GM10847 (cell line): ENCODE data around the gene RASGRP1.

ENCODE experiments used
- POLR2A ChIP-seq: IDR thresholded peaks from 2 replicates; pipeline ENCODE4 v1.6.1; 2011; ENCODE audit not compliant: insufficient read length; ENCODE audit errors: extremely low read depth

The RASGRP1 gene

GRCh38 chr15:38471974-38472373 is 92.6 kb downstream of the RASGRP1 start:
- TF ChIP-seq POLR2A = no peak

GRCh38 chr15:38470816-38471215 is 93.8 kb downstream of the RASGRP1 start:
- no peak for TF ChIP-seq POLR2A

- no peak for TF ChIP-seq POLR2A
Observed at GRCh38 chr15:38464675-38465074, 99.9 kb downstream of the RASGRP1 start.

- no peak for TF ChIP-seq POLR2A
Observed at GRCh38 chr15:38463893-38464292, 100.7 kb downstream of the RASGRP1 start.

GRCh38 chr15:38461066-38461833 is 103.4 kb downstream of the RASGRP1 start:
- TF ChIP-seq POLR2A = no peak

- TF ChIP-seq POLR2A = no peak
Observed at GRCh38 chr15:38460543-38460942, 104.1 kb downstream of the RASGRP1 start.

- no peak for TF ChIP-seq POLR2A
Observed at GRCh38 chr15:38459480-38459879, 105.1 kb downstream of the RASGRP1 start.

GRCh38 chr15:38458646-38459045 is 106.0 kb downstream of the RASGRP1 start:
- TF ChIP-seq POLR2A = no peak

- no peak for TF ChIP-seq POLR2A
Observed at GRCh38 chr15:38455092-38455491, 109.5 kb downstream of the RASGRP1 start.

GRCh38 chr15:38454696-38455090 is 109.9 kb downstream of the RASGRP1 start:
- no peak for TF ChIP-seq POLR2A

GRCh38 chr15:38453971-38454695 is 110.5 kb downstream of the RASGRP1 start, which contains the start of gene FAM98B:
FAM98B (plus strand) TSS chr15:38454127; CDS start chr15:38454162, 35 bp downstream.
- peak; percentile 86 for TF ChIP-seq POLR2A

GRCh38 chr15:38441130-38441519 is 123.5 kb downstream of the RASGRP1 start:
- no peak for TF ChIP-seq POLR2A

- TF ChIP-seq POLR2A = no peak
Observed at GRCh38 chr15:38440353-38441129, 124.1 kb downstream of the RASGRP1 start.
